VCaP (cell line): ENCODE measurements around the gene TLR10.

ENCODE experiments used
- H3K27ac ChIP-seq: fragments of 450-650 bp; 2 replicates; pipeline ENCODE4 v1.5.1; 2017
- CTCF ChIP-seq: fragments of 450-650 bp; conservative IDR thresholded peaks from 2 replicates; pipeline ENCODE4 v1.5.1; 2017; ENCODE audit warnings: mild to moderate bottlenecking, moderate library complexity

Gene TLR10

GRCh38 chr4:38782452-38783108, at the start of gene TLR10:
TSS of gene TLR10 (minus strand) at chr4:38782990. CDS start at chr4:38775590, 7,400 bp downstream.
- TF ChIP-seq CTCF, result peak; percentile 86
- H3K27ac ChIP-seq, result no peak within 1 kb of the TSS

GRCh38 chr4:38832206-38832605, 49.4 kb upstream of the TLR10 start:
- no peak overlapping the region for H3K27ac ChIP-seq
- no peak for TF ChIP-seq CTCF

- H3K27ac ChIP-seq, result no peak overlapping the region
- no peak for TF ChIP-seq CTCF
Measured at GRCh38 chr4:38831653-38832052, 48.9 kb upstream of the TLR10 start.

GRCh38 chr4:38829237-38829636, 46.4 kb upstream of the TLR10 start:
- no peak for TF ChIP-seq CTCF
- H3K27ac ChIP-seq, result no peak overlapping the region

GRCh38 chr4:38823766-38824165, 41.0 kb upstream of the TLR10 start:
- no peak overlapping the region for H3K27ac ChIP-seq

GRCh38 chr4:38822748-38823303, 40.0 kb upstream of the TLR10 start:
- no peak for TF ChIP-seq CTCF

More at GRCh38 chr4:38823766-38824165, 41.0 kb upstream of the TLR10 start:
- TF ChIP-seq CTCF, result no peak

GRCh38 chr4:38821739-38822138, 38.9 kb upstream of the TLR10 start:
- H3K27ac ChIP-seq, result no peak overlapping the region
- TF ChIP-seq CTCF, result no peak

More at GRCh38 chr4:38822748-38823303, 40.0 kb upstream of the TLR10 start:
- H3K27ac ChIP-seq, result no peak overlapping the region
